ENCODE data around the gene SSTR3. TPM values are rescaled to one million over a fixed set of nuclear protein-coding genes. Genes with fewer than 3 reads are reported as not detected.
"Not testable (repeated sequence)": the region's sequence is repeated elsewhere in the genome, so short reads cannot be mapped to it uniquely, and the experiment has no call there.

Gene SSTR3
- polyA plus RNA-seq, 4 donors, result 0.69 to 1.3 (median 0.79) TPM

DNA sequence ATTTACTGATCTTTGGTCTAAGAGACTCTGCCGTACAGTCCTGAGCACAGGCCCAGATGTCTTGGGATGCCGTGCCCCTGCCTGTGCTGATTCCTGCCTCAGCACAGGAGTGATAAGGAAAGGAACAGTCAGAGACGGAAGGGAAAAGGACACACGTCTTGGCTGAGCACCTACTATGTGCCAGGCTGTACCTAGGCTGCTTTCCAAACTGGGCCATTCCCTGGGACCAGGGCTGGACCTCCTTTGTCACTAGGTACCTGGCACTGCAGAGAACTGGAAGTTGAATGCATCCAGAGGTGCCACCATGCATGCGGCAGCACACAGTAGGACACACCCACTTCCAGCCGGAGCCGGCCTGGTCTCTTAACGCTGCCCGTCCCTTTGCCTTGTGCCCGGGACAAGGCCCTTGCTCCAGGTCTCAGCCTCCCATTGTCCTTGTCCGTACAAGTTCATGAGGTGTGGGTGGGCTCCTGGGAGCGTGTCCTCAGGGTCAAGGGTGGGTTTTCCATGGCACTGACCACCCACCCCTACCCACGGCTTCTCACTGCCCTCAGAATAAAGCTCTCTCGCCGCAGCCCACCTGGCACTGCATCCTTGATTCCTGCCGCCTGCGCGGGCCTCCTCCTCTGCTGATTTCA is 1.1 kb upstream of the SSTR3 start:
- DNase-seq (ENCODE audit: low read depth in 4 of 4, low spot score in 3 of 4), result no peak

DNA sequence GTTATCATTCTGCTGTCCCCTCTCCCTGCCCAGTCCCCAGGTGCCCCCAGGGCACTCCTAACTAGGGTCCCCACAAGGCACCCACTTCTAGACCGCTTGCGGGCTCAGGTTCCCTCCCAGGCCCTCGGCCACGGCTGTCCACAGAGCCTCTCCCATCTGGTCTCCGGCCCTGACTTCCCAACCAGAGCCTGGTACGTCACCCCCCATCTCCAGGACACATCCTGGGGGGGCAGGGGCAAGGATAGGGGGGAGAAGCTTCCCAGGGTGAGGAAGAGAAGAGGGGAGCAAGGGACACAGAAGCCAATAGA is 457 bp downstream of the SSTR3 start:
- DNase-seq (ENCODE audit: low read depth in 4 of 4, low spot score in 3 of 4), result no peak

DNA sequence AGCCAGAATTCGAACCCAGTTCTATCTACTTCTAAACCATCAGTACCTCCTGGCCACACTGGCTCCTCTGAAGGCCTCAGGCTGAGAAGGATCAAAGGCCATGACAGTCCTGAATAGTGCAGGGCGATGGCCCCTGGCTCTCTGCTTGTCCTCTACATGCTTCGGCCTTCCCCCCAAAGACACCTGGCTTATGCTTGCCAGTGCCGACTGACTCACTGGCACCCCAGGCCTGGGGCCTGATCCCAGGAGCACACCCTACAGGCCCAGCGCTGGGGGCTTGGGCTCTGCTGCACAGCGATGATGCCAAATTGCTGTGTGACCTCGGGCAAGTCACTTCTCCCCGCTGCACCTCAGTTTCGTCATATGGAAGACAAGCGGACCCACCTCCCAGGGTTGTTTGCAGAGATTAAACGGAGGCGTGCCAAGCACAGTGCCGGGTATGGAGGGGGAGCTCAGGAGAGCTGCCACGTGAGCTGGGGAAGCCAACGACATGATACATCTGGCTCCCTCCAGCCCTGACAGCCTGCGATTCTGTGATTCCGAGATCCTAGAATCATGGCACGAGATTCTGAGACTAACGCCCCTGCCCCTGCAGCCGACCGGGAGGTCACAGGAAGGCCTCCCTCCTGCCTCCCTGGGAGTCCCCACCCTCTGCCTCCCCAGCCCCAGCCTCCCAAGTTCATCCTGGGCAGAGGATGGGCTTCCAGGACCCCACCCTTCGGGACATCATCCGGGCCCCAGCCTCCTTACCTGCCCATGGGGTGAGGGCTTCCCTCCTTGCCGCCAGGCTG is 1.0 kb downstream of the SSTR3 start:
- no peak for DNase-seq (ENCODE audit: low read depth in 4 of 4, low spot score in 3 of 4)

DNA sequence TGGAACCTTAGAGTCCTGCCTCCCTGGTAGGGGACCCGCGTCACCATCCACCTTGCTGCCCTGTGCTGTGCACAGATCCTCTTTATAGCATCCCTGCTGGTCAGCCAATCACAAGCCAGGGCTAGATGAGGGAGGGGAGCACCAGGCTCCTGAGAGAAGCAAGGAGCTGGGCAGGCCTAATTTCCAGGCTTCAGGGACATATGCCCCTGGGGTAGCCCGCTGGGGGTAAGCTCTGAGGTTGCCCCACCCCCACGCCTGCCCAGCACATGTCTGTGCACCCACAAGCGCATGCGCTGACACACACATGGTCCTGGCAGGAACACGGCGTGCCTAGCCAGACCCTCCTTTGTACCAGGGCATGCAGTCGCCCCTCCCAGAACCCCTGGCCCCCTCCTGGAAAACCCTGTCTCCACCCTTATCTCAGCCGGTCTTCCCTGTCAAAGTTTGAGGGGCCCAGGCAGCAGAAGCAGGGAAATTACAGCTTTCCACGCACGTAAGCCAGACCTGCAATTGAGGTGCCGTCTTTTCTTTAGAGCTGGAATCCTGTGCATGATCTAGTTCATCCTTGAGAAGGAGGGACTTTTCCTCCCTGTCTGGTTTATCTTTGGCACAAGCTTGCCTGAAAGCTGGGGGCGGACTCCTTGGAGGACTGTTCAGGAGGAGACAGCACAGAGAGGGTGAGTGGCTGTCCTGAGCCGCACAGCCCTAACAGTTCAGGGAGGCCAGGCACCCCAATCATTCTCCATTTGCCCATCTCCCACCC is 2.1 kb downstream of the SSTR3 start:
- DNase-seq (ENCODE audit: low read depth in 4 of 4, low spot score in 3 of 4), result no peak

DNA sequence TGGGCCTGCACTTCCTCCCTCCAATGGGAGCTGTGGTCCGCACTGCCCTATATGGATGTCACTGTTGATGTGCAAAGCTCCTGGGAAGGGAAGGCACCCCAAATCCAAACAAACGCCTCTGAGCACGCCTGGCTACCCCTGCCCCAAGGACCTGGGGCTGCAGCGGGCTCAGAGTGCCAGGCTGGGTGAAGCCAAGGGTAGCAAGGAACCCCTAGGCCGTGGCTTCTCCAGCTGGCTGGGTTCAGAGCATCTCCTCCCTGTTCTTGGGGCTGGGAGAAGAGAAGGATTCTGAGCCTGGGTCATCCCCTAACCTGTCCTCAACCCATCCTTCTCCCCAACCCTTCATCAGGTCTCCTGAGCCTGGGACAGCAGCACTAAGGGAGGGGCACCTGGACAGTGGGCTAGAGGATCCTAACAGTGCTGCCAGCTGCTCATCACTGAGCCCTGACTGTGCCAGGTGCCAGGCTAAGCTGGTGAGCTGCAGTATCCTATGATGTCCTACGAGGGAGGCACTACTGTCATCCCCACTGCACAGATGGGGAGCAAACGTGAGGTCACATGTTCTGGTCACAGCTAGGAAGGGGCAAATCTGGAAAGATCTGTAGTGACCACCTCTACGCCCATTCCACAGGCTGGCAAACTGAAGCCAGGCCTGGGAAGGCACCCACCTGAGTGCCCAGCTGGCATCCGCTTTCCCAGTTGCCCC is 3.0 kb downstream of the SSTR3 start:
- no peak for DNase-seq (ENCODE audit: low read depth in 4 of 4, low spot score in 3 of 4)

GRCh38 chr22:37208401-37209139 is 3.7 kb downstream of the SSTR3 start:
- DNase-seq (ENCODE audit: low read depth in 4 of 4, low spot score in 3 of 4), result no peak

DNA sequence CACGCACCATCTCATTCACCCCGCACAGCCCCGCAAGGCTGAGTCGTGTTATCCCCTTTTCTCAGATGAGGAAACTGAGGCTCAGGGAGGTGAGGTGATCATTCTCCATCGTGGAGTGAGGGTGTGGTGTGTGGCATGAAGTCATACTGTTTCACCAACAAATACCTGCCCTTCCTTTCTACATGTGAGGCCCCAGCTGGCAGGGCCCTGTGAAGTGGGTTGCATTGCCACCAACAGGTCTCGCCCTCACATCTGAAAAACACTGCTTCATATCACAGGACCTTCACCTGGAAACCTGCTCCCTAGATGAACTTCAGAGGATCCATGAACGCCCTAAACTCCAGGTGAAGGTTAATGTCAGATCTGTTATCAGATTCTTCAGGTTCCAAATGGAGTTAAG is 4.3 kb downstream of the SSTR3 start:
- no peak for DNase-seq (ENCODE audit: low read depth in 4 of 4, low spot score in 3 of 4)

- DNase-seq (ENCODE audit: low read depth in 4 of 4, low spot score in 3 of 4), result no peak
Observed at GRCh38 chr22:37206841-37207821, 5.1 kb downstream of the SSTR3 start.

GRCh38 chr22:37206118-37206840 is 6.0 kb downstream of the SSTR3 start:
- DNase-seq (ENCODE audit: low read depth in 4 of 4, low spot score in 3 of 4), result no peak

- no peak for DNase-seq (ENCODE audit: low read depth in 4 of 4, low spot score in 3 of 4)
Observed at GRCh38 chr22:37205046-37205445, 7.2 kb downstream of the SSTR3 start.

GRCh38 chr22:37204045-37204655 is 8.1 kb downstream of the SSTR3 start:
- no peak for DNase-seq (ENCODE audit: low read depth in 4 of 4, low spot score in 3 of 4)

DNA sequence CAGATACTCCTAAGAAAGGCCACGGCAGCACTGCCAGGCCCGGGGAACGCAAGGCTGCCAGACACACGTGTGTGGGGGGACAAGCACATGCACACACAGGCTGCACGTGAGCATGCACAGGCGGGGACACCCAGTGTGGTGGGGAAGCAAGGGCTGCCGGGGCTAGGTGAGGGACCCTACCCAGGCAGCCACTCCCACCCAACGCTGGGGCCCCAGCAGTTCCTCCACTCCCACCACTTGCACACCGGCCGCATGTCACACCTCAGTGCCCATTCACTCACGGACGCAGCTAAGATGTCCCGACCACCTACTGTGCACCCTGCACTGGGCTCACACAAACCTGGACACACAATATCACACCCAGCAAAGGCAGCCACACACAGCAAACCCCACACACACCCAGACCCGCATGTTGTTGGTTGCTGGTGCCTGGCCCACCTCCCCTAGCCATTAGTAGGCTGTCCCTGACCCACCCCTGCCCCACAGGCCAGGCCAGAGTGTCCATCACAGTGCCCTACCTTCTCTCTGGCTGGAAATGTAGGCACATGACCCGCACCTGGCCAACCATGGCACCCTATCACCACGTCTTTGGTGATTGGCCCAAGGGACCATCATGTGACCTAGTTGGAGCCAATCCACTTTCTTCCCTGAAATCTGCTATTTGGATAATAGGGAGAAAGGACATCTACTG is 8.8 kb downstream of the SSTR3 start:
- DNase-seq (ENCODE audit: low read depth in 4 of 4, low spot score in 3 of 4), result no peak

- DNase-seq (ENCODE audit: low read depth in 4 of 4, low spot score in 3 of 4), result no peak
Observed at GRCh38 chr22:37202716-37203115, 9.6 kb downstream of the SSTR3 start.

- no peak for DNase-seq (ENCODE audit: low read depth in 4 of 4, low spot score in 3 of 4)
Observed at GRCh38 chr22:37202001-37202555, 10.2 kb downstream of the SSTR3 start.

DNA sequence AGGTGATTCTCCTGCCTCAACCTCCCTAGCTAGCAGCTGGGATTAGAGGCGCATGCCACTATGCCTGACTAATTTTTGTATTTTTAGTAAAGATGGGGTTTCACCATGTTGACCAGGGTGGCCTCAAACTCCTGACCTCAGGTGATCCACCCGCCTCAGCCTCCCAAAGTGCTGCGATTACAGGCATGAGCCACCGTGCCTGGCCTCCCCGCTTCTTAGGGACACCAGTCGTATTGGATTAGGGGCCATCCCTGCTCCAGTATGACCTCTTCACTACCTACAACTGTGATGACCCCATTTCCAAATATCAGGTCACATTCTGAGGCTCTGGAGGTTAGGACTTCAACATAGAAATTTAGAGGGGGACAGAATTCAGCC is 10.8 kb downstream of the SSTR3 start:
- DNase-seq (ENCODE audit: low read depth in 4 of 4, low spot score in 3 of 4), result not testable (repeated sequence)

GRCh38 chr22:37199760-37200108 is 12.5 kb downstream of the SSTR3 start:
- DNase-seq (ENCODE audit: low read depth in 4 of 4, low spot score in 3 of 4), result no peak

DNA sequence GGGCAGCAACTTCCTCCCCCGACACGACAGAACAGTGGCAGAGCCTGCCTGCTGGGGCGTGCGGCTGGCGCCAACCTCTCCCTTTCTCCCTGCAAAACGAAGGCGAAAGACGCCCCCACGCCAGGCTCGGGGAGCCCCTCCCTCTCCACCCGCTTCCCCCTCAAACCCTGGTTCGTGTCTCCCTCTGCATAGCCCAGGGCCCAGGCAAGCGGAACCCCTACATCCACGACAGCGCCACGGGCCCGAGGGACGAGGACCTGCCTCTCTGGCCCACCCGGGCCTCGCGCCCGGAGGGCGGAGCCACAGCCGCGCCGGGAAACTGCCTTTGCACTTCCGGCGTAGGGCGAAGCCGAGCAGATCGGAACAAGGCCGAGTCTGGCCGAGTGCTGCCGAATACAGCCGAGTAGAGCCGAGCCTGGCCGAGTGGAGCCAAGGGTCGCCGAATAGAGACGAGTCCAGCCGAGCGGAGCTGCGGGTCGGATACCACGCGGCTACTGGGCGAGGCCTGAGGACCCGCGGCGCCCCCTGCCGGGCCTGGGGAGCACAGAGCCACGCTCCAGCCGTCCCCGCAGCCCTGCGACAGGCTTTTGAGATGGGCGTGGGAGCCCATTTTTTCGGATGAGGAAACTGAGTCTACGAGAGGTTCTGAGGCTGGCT is 13.0 kb downstream of the SSTR3 start:
- DNase-seq (ENCODE audit: low read depth in 4 of 4, low spot score in 3 of 4), result peak; percentile 97 to 99 (median 98)
